AG08396 (cell line): ENCODE measurements around the gene ADARB2.

Experiments used
- DNase-seq: peaks from one replicate; pipeline ENCODE4 v3.0.0; 2012; ENCODE audit warnings: low spot score, mixed read lengths

ADARB2 gene

DNA sequence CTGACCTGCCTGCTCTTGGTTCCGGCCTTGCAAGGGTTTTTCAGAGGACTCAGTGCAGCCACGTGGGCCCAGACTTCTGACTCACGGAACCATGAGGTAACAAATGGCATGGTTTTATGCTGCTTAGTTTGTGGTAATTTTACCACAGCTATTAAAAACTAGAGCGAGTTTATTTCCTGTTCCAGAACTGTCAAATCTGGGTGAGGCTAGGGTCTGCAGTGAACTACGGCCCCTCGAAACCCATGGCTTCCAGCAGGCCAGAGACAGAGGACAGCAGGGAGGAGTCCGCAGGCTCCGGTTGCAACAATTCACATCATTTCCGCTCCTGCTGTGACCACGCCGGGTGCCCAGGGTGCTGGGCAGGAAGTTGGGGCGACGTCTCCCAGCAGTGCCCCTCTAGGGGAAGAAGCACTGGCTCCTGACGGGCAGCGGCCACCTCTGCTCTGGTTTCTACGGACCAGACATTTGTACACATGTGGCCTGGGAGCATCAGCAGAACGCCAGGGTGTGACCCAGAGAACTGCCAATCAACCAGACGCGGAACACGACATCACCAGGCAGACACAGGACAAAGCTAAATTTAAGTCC, 74.8 kb downstream of the ADARB2 start:
- DNase-seq, result no peak

GRCh38 chr10:1661859-1662437, 75.4 kb downstream of the ADARB2 start:
- no peak for DNase-seq

- DNase-seq, result no peak
These were observed 75.9 kb downstream of the ADARB2 start for GRCh38 chr10:1661416-1661815.

- DNase-seq, result no peak
These were observed 76.5 kb downstream of the ADARB2 start for GRCh38 chr10:1660815-1661214.

DNA sequence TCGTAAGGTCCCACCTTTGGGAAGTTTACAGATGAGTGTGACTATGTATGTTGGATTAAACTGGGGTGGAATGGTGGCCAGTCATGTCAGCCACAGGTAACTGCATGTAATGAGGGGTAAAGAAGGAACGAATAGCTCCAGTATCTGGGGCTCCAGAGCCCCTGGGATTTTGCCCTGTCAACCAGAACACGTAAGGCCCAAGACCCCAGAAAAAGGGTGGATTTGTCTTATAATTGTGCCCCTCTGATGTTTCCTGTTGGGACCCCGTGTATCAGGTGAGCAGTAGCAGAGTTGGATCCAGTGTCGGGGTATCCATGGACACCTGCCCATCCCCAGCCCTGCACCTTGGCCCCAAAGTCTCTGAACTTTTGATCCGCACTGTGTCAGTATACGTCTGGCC, 76.9 kb downstream of the ADARB2 start:
- no peak for DNase-seq

- no peak for DNase-seq
These were observed 78.0 kb downstream of the ADARB2 start for GRCh38 chr10:1659221-1659791.

DNA sequence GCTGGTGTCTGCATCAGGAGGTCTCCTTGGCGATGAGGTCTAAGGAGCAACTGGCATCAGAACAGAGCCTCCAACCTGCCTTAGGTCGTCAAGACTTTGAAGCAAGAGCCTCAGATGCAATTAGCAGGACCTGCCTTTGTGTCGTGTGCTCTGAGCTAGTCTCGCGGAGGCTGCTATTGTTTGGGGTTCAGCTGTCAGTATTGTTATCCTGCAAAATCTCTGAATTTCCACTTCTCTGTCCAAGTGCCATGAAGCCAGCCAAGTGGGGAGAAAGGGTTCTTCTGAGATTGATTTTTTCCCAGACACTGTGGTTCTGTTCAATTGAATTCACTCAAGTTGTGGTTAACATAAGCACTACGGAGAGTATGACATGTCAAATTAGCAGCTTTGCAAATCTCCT, 78.7 kb downstream of the ADARB2 start:
- DNase-seq, result no peak

DNA sequence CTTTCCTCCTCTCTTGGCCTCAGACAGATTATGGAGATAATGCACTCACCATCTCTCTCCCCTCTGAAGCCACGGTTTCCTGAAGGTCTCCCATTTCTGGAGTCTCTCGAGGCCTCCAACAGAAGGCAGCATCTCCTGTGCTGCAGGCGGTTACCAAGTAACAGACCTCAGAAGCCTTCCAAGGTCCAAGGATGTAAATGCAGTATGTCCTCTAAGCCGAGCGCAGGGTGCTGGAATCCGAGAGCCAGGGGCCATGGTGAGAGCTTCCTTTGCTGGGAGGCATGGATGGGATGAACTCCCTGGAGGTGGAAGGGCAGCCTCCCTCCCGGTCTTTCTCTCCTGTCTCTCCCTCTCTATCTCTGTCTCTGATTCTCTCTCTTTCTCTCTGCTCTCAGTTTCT, 79.8 kb downstream of the ADARB2 start:
- no peak for DNase-seq

DNA sequence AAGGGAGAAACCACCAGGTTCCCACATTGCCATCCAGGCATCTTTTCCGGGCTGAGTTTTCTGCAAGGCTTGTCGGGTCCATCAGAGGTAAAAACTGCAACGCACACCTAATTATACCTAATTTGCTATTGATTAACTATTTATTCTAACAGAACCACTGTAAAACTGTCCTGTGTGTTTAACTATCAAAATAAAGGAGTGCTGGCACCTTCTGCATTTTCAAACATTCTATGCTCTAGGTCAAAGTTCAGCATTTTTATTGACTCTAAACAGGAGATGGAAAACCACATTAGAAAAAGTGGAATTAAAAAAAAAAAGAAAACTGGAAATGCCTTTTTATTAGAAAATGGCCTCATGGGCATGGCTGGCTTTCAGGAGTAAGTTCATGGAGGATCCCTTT, 82.0 kb downstream of the ADARB2 start:
- DNase-seq, result no peak

GRCh38 chr10:1654811-1655356, 82.4 kb downstream of the ADARB2 start:
- DNase-seq, result no peak

- DNase-seq, result no peak
These were observed 83.1 kb downstream of the ADARB2 start for GRCh38 chr10:1654247-1654646.

- DNase-seq, result no peak
These were observed 84.0 kb downstream of the ADARB2 start for GRCh38 chr10:1653321-1653720.

DNA sequence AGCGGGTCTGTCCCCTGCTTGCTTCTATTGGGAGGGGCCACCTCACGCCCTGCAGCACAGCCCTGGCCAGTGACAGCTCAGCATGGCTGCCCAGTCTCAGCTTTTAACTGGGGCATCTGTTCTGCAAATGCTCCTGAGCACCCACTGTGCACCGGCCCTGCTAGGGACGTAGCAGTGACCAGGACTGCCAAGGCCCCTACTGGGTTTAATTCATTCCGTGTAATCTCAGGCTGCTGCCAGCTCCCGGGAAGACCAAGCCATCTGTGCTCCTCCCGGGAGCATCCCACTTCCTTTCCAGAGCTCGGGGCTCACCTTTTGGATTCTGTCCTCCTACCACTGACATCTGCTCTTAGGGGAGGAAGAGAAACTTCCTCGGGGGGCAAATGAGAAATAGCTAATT, 85.2 kb downstream of the ADARB2 start:
- DNase-seq, result no peak

DNA sequence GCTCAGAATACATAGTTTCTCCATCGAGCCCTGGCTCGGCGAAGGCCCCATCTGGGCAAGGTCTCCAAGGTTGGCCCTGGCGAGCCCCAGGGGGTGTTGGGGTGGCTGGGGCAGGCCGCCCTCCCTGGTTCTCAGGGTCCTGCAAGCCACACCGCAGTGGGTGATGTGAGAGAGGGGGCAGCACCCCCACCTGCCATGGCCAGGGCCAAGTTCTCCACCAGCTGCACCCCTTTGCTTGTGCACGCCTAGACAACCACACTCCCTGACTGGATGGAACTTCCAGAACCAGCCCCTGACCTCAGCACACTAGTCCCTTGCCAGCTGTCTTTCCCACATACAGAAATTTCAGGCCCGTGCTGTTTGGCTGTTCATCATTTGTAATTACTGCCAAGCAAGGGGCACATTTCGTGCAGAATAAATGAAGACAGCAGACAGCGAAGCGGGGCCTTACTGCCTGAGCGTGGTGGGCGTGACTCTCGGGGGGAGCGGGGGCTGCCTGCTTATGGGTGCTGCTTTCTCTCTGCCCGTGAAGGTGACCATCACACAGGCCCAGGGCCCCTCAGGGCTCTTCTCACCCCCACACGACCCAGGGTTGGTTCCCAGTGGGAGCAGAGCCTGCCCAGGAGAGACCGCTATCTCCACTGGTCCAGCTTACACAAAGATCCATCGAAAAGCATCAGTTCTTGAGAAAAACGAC, 85.9 kb downstream of the ADARB2 start:
- DNase-seq, result no peak

DNA sequence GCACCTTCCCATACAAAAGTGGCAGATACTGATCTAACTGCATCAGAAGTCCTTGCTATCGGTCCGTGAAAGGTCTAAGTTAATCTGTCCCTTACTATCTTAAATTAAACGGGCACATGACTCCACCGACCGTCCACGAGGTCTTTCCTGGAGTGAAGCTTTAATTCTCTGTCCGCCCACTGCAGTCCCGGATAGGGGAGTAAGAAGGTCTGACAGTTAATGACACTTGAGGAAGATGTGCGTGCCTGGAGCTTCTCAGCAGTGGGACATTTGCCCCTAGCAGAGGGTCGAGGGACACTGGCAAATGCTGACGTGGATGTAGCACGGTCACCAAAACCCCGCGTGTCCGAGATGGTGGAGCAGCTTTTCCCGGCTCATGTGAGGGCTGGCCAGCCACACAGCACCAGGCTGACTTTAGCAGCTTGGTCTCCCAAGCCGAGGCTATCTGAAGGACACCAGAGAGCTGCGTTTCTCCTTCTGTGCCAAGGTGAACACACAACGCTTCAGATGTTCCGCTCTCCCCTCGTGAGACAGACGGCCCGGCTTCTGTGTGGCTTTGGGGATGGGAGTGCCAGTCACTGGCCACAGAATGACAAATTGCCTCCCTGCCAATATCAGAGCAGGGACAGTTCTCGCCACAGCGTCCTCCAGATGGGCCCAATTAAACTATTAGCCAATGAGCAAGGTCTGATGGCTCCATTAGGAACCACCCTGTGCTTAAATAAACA, 86.6 kb downstream of the ADARB2 start:
- DNase-seq, result no peak

DNA sequence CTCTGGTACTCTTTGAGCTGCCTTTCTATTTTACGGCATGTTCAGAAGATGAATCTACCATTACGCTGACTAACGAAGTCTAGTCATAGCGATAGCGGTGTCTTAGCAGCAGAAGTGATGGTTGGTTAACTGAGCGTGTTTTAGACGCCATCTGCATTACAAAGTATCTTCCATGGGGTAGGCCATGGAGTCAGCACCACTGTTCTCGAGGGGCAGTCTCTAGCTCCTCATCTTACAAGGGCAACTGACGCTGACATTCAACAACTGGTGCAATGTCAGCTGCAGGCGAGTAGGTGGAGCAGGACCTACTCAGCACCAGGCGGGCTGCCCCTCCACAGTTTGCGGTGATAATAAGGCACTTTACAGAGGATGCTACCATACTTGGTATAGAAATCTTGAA, 88.7 kb downstream of the ADARB2 start:
- DNase-seq, result no peak

DNA sequence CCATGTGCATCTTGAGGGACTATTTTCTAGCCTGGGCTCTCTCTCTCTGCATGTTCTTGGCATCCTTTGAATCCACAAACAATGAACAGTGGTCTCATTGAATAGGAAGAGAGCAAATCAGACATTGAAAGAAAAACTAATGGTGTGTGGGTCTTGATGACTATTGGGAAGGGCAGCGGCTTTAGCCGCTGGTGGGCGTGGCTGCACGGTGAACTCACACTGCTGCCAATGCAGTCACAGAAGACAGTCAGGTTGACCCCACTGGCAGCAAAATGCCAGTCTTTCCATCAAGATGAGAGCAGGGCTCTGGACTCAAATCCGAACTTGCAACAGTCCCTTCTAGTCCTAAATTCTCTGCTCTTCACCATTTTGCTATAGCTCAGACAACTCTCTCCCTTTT, 91.0 kb downstream of the ADARB2 start:
- DNase-seq, result no peak

DNA sequence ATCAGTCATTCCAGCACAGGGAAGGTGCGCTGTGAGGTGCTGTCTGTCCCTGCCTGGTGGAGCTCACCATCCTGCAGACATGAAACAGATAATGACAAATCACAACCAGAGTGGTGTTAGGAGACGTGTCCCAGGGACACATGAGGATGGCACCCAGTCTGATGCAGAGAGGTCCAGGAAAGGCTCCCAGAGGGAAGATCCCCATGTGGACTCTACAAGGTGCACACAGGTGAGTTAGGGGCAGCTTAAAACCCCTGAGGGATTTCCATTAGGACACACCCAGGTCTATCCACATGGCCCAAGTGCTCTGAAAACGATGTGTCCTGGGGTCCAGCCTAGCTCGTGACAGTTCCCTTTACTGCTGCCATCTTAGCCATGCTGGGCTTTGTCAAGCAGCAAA, 91.4 kb downstream of the ADARB2 start:
- DNase-seq, result no peak

DNA sequence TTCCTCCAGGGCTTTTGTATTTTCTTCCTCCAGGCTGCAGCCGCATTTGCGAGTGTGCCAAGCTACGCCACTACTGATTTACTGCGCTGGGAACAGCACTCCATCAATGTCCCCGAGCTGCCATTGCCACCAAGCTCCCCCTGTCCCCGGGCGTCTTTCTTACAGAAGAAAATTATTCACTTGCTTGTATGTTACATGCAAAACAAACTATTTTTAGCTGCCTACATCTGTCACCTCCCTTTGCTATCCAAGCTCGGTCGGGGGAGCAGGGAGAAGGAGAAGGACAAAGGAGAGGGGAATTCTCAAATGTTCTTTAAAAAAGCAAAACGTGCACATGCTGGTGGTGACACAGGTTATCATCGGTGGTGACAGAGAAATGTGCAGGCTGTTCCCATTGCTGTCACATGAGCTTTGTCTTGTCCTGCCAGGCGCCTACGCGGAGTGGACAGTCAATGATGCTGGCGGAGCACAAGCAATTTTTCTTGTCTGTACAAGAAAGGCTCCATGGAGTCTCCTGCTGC, 93.1 kb downstream of the ADARB2 start:
- no peak for DNase-seq

DNA sequence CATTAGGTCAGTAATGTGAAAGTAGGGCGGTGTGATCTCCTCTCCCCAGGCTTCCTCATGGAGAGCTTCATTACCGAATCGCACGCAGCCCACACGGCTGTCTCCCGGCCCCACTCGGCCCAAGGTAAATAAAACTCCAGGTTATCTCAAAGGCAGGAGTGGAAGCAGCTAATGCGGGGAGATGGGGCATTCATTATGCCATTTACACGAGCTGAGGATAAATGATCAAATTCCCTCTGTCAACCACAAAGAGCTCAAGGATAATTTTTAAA, 93.5 kb downstream of the ADARB2 start:
- no peak for DNase-seq

GRCh38 chr10:1643161-1643907, 94.0 kb downstream of the ADARB2 start:
- DNase-seq, result no peak
